HepG2 (cell line): ENCODE results near the gene SSR2. TPM values are rescaled to one million over a fixed set of nuclear protein-coding genes. Genes with fewer than 3 reads are reported as not detected.
A peak's percentile ranks its signal among the peaks of the same experiment; 100 is the strongest.

ENCODE experiments used
- ATF4 ChIP-seq, 2 experiments: fragments of 450-650 bp in 1 of 2; sonication (generic) in 1 of 2; formaldehyde crosslinking; IDR thresholded peaks; 2 replicates each; pipeline versions ENCODE4 v1.5.0 to v1.8.0; 2020 to 2022; ENCODE audit warnings: mild to moderate bottlenecking in 1 of 2, missing genetic modification reagents in 1 of 2
- ETV6 ChIP-seq: sonication (generic); formaldehyde crosslinking; conservative IDR thresholded peaks from 2 replicates; pipeline ENCODE4 v1.4.0; 2020; ENCODE audit warnings: missing genetic modification reagents
- GRHL1 ChIP-seq: sonication (generic); formaldehyde crosslinking; conservative IDR thresholded peaks from 2 replicates; pipeline ENCODE4 v1.8.0; 2022; ENCODE audit warnings: missing genetic modification reagents
- HMG20B ChIP-seq: conservative IDR thresholded peaks from 2 replicates; pipeline ENCODE4 v1.6.1; 2016; ENCODE audit warnings: missing genetic modification reagents, missing compliant biosample characterization
- IRF1 ChIP-seq: sonication (generic); formaldehyde crosslinking; IDR thresholded peaks from 2 replicates; pipeline ENCODE4 v1.4.0; 2020; ENCODE audit warnings: low read depth, mild to moderate bottlenecking, missing genetic modification reagents
- NFKB2 ChIP-seq: sonication (generic); formaldehyde crosslinking; IDR thresholded peaks from 2 replicates; pipeline ENCODE4 v1.4.0; 2020; ENCODE audit warnings: missing genetic modification reagents, borderline replicate concordance
- NFRKB ChIP-seq: fragments of 450-650 bp; IDR thresholded peaks from 2 replicates; pipeline ENCODE4 v1.6.1; 2017
- PLSCR1 ChIP-seq: sonication (generic); formaldehyde crosslinking; IDR thresholded peaks from 2 replicates; pipeline ENCODE4 v1.5.0; 2020; ENCODE audit warnings: missing genetic modification reagents, mild to moderate bottlenecking, borderline replicate concordance
- RNF2 ChIP-seq: fragments of 450-650 bp; conservative IDR thresholded peaks from 2 replicates; pipeline ENCODE4 v1.6.1; 2016; ENCODE audit warnings: low read depth
- SKIL ChIP-seq: sonication (generic); formaldehyde crosslinking; IDR thresholded peaks from 2 replicates; pipeline ENCODE4 v1.8.0; 2022; ENCODE audit warnings: missing genetic modification reagents, mild to moderate bottlenecking, moderate library complexity, borderline replicate concordance
- SMAD9 ChIP-seq: sonication (generic); formaldehyde crosslinking; IDR thresholded peaks from 2 replicates; pipeline ENCODE4 v1.5.1; 2020; ENCODE audit warnings: mild to moderate bottlenecking, missing genetic modification reagents
- SMYD3 ChIP-seq: sonication (generic); formaldehyde crosslinking; IDR thresholded peaks from 2 replicates; pipeline ENCODE4 v1.8.1; 2023; ENCODE audit warnings: mild to moderate bottlenecking, missing genetic modification reagents
- SUZ12 ChIP-seq: fragments of 150-350 bp; IDR thresholded peaks from 2 replicates; pipeline ENCODE4 v1.6.1; 2014; ENCODE audit warnings: low read depth, low read length
- ZFX ChIP-seq: sonication (generic); formaldehyde crosslinking; IDR thresholded peaks from 2 replicates; pipeline ENCODE4 v1.4.0; 2020; ENCODE audit warnings: mild to moderate bottlenecking, low read depth, missing genetic modification reagents, moderate library complexity
- ZFYVE20 ChIP-seq: sonication (generic); formaldehyde crosslinking; IDR thresholded peaks from 2 replicates; pipeline ENCODE4 v1.8.0; 2023; ENCODE audit warnings: low read depth, mild to moderate bottlenecking, moderate library complexity, missing genetic modification reagents, borderline replicate concordance
- ZKSCAN1 ChIP-seq: fragments of 150-350 bp; IDR thresholded peaks from 2 replicates; pipeline ENCODE4 v1.6.1; 2014; ENCODE audit warnings: low read length
- ZKSCAN8 ChIP-seq: IDR thresholded peaks from 2 replicates; pipeline ENCODE4 v1.6.1; 2016; ENCODE audit warnings: borderline replicate concordance, missing genetic modification reagents, missing compliant biosample characterization
- ZMYM2 ChIP-seq: sonication (generic); formaldehyde crosslinking; IDR thresholded peaks from 2 replicates; pipeline ENCODE4 v1.8.0; 2022; ENCODE audit warnings: mild to moderate bottlenecking, missing genetic modification reagents
- ZNF282 ChIP-seq: fragments of 450-650 bp; IDR thresholded peaks from 2 replicates; pipeline ENCODE4 v1.6.1; 2018; ENCODE audit not compliant: partially characterized antibody
- ZNF362 ChIP-seq: sonication (generic); formaldehyde crosslinking; IDR thresholded peaks from 2 replicates; pipeline ENCODE4 v1.4.0; 2020; ENCODE audit warnings: missing genetic modification reagents, mild to moderate bottlenecking, borderline replicate concordance
- ZNF451 ChIP-seq: sonication (generic); formaldehyde crosslinking; IDR thresholded peaks from 2 replicates; pipeline ENCODE4 v1.5.0; 2020; ENCODE audit warnings: mild to moderate bottlenecking, missing genetic modification reagents
- ZSCAN25 ChIP-seq: sonication (generic); formaldehyde crosslinking; IDR thresholded peaks from 2 replicates; pipeline ENCODE4 v1.8.0; 2022; ENCODE audit warnings: mild to moderate bottlenecking, missing genetic modification reagents
- polyA plus RNA-seq, 8 experiments: library from polyadenylated mRNA; depleted of rRNA in 3 of 8; stranded (reverse) in 7 of 8; unstranded in 1 of 8; fragments of >200 nt; fragmentation: Illumina TruSeq in 4 of 8; extraction: Trizol in 4 of 8; gene quantifications; 2 replicates each; pipeline versions ENCODE4 v1.2.1 to v1.2.3, GENCODE V29; 2011 to 2016; ENCODE audit warnings: low read depth in 4 of 8, missing spikeins in 1 of 8, mixed read lengths in 1 of 8; ENCODE audit not compliant: insufficient read depth in 1 of 8
- total RNA-seq, 5 experiments: library from RNA; depleted of rRNA; stranded (reverse); fragments of >200 nt; fragmentation: Illumina TruSeq; extraction: Trizol; gene quantifications; 2 replicates each; pipeline ENCODE4 v1.2.3, GENCODE V29; 2016; ENCODE audit warnings: low read depth in 1 of 5

The SSR2 gene
- total and polyA plus RNA-seq, 2 of the 13 experiments (the other 11 are each of a cell fraction or from before 2014, with no cell fraction given): 284 to 461 TPM

- no peak for TF ChIP-seq SKIL (CRISPR knock-in tag)
- peak; percentile 37; the same call in 1 of the 2 replicates for TF ChIP-seq ZFX (CRISPR knock-in tag)
- TF ChIP-seq HMG20B (CRISPR knock-in tag): no peak; the same call in 1 of the 2 replicates
- no peak for TF ChIP-seq RNF2
- no peak for TF ChIP-seq ZFYVE20
- TF ChIP-seq ZSCAN25 (CRISPR knock-in tag): no peak
- 0 out of 2 replicates have a peak, but pooled peaks have one; percentile 26 for TF ChIP-seq ETV6 (CRISPR knock-in tag)
- no peak for TF ChIP-seq ZNF282
- no peak for TF ChIP-seq SMYD3 (CRISPR knock-in tag)
- no peak for TF ChIP-seq NFKB2 (CRISPR knock-in tag)
- peak in 1 of 2 experiments; percentile 10; a peak in 1 of 4 replicates for TF ChIP-seq ATF4 (CRISPR knock-in tag; IDR thresholded peaks at IDR 0.05)
- no peak for TF ChIP-seq IRF1 (CRISPR knock-in tag)
- TF ChIP-seq PLSCR1: no peak
- TF ChIP-seq ZKSCAN8 (CRISPR knock-in tag): no peak
- no peak for TF ChIP-seq GRHL1 (CRISPR knock-in tag)
- TF ChIP-seq ZMYM2 (CRISPR knock-in tag): no peak
- TF ChIP-seq ZNF451: no peak
- peak; percentile 76 for TF ChIP-seq SUZ12
- no peak for TF ChIP-seq ZNF362 (CRISPR knock-in tag)
- TF ChIP-seq ZKSCAN1: no peak
- no peak for TF ChIP-seq NFRKB
- no peak for TF ChIP-seq SMAD9
Measured at GRCh38 chr1:156020293-156021092, at the start of gene SSR2 (continued).
